Neural cell (in vitro differentiated cells): ENCODE data around the gene CLEC16A. TPM values are rescaled to one million over a fixed set of nuclear protein-coding genes. Genes with fewer than 3 reads are reported as not detected.

Experiments
- H2AFZ ChIP-seq: fragments of 200-600, 300-800 bp; sonication (generic), shearing (Covaris generic); 2 replicates; pipeline ENCODE4 v1.6.0; 2014; ENCODE audit warnings: low read depth, mild to moderate bottlenecking, antibody characterized with exemption, low read length, moderate library complexity
- H3F3A ChIP-seq: fragments of 200-600 bp; shearing (Covaris generic); 2 replicates; pipeline ENCODE4 v1.6.1; 2016; ENCODE audit warnings: mild to moderate bottlenecking, moderate library complexity, mixed read lengths, antibody characterized with exemption, low read length; ENCODE audit not compliant: insufficient read depth, poor library complexity, severe bottlenecking
- H3K27ac ChIP-seq: fragments of 200-600, 300-800 bp; sonication (generic), shearing (Covaris generic); 2 replicates; pipeline ENCODE4 v1.5.1; 2014; ENCODE audit warnings: mild to moderate bottlenecking, low read length, moderate library complexity
- H3K27me3 ChIP-seq: fragments of 300-800, 200-600 bp; sonication (generic), shearing (Covaris generic); 2 replicates; pipeline ENCODE4 v1.6.0; 2014; ENCODE audit warnings: mild to moderate bottlenecking, low read depth, low read length, moderate library complexity; ENCODE audit not compliant: insufficient read depth
- H3K36me3 ChIP-seq: fragments of 300-800, 200-600 bp; sonication (generic), shearing (Covaris generic); 2 replicates; pipeline ENCODE4 v1.5.1; 2014; ENCODE audit warnings: mild to moderate bottlenecking, antibody characterized with exemption, low read length, moderate library complexity; ENCODE audit not compliant: insufficient read depth
- H3K4me2 ChIP-seq: fragments of 300-800, 200-600 bp; sonication (generic), shearing (Covaris generic); 2 replicates; pipeline ENCODE4 v1.6.0; 2014; ENCODE audit warnings: mild to moderate bottlenecking, low read length
- H3K4me3 ChIP-seq: fragments of 300-800, 200-600 bp; sonication (generic), shearing (Covaris generic); 2 replicates; pipeline ENCODE4 v1.5.1; 2014; ENCODE audit warnings: mild to moderate bottlenecking, low read length, moderate library complexity
- H3K79me2 ChIP-seq: fragments of 200-600 bp; shearing (Covaris generic); replicated peaks from 2 replicates; pipeline ENCODE4 v1.6.0; 2014; ENCODE audit warnings: mild to moderate bottlenecking, low read length, moderate library complexity; ENCODE audit not compliant: insufficient read depth
- H3K9ac ChIP-seq: fragments of 300-800, 200-600 bp; sonication (generic), shearing (Covaris generic); 2 replicates; pipeline ENCODE4 v1.6.1; 2016; ENCODE audit warnings: mild to moderate bottlenecking, low read length, mixed read lengths
- H3K9me2 ChIP-seq: fragments of 200-600 bp; shearing (Covaris generic); 2 replicates; pipeline ENCODE4 v1.6.1; 2016; ENCODE audit warnings: mild to moderate bottlenecking, low read length, mixed read lengths; ENCODE audit not compliant: insufficient read depth
- H3K9me3 ChIP-seq: fragments of 200-600, 300-800 bp; sonication (generic), shearing (Covaris generic); 2 replicates; pipeline ENCODE4 v1.6.1; 2016; ENCODE audit warnings: mild to moderate bottlenecking, mixed run types, low read length, moderate library complexity, mixed read lengths
- H4K20me1 ChIP-seq: fragments of 200-600 bp; shearing (Covaris generic); 2 replicates; pipeline ENCODE4 v1.6.1; 2016; ENCODE audit warnings: mild to moderate bottlenecking, mixed run types; ENCODE audit not compliant: insufficient read depth
- CTCF ChIP-seq: fragments of 450-650 bp; IDR thresholded peaks from 2 replicates; pipeline ENCODE4 v1.5.1; 2014; ENCODE audit warnings: antibody characterized with exemption, mild to moderate bottlenecking, moderate library complexity; ENCODE audit not compliant: poor library complexity, severe bottlenecking
- EP300 ChIP-seq: fragments of 450-650 bp; conservative IDR thresholded peaks from 2 replicates; pipeline ENCODE4 v1.6.1; 2014; ENCODE audit warnings: antibody characterized with exemption, mild to moderate bottlenecking, moderate library complexity; ENCODE audit not compliant: poor library complexity, severe bottlenecking
- EZH2 ChIP-seq: fragments of 200-600, 300-800 bp; shearing (Covaris generic), sonication (generic); IDR thresholded peaks from 2 replicates; pipeline ENCODE4 v1.6.1; 2014; ENCODE audit warnings: antibody characterized with exemption, low read length, borderline replicate concordance, mild to moderate bottlenecking; ENCODE audit not compliant: insufficient read depth, poor library complexity, severe bottlenecking
- MXI1 ChIP-seq: fragments of 450-650 bp; conservative IDR thresholded peaks from 2 replicates; pipeline ENCODE4 v1.6.1; 2014; ENCODE audit warnings: antibody characterized with exemption, mild to moderate bottlenecking; ENCODE audit not compliant: poor library complexity, severe bottlenecking
- POLR2AphosphoS5 ChIP-seq: IDR thresholded peaks from 2 replicates; pipeline ENCODE4 v1.6.1; 2012
- RAD21 ChIP-seq: fragments of 450-650 bp; conservative IDR thresholded peaks from 2 replicates; pipeline ENCODE4 v1.6.1; 2014; ENCODE audit warnings: antibody characterized with exemption, mild to moderate bottlenecking, moderate library complexity
- SMC3 ChIP-seq: fragments of 450-650 bp; conservative IDR thresholded peaks from 2 replicates; pipeline ENCODE4 v1.6.1; 2014; ENCODE audit warnings: antibody characterized with exemption, mild to moderate bottlenecking, moderate library complexity; ENCODE audit not compliant: poor library complexity
- TAF1 ChIP-seq: IDR thresholded peaks from 2 replicates; pipeline ENCODE4 v1.6.1; 2012; ENCODE audit warnings: low read depth
- polyA plus RNA-seq: library from polyadenylated mRNA; depleted of rRNA; stranded (reverse); fragments of >200 nt; gene quantifications from 2 replicates; pipeline ENCODE4 v1.2.3, GENCODE V29; 2014
- TF ChIP-seq, protein P1 (sequence below): IDR thresholded peaks from 2 replicates; pipeline ENCODE4 v1.6.1; 2012; ENCODE audit warnings: borderline replicate concordance

The CLEC16A gene
- polyA plus RNA-seq, 1 donor from 2014 or later = 11.1 TPM

DNA sequence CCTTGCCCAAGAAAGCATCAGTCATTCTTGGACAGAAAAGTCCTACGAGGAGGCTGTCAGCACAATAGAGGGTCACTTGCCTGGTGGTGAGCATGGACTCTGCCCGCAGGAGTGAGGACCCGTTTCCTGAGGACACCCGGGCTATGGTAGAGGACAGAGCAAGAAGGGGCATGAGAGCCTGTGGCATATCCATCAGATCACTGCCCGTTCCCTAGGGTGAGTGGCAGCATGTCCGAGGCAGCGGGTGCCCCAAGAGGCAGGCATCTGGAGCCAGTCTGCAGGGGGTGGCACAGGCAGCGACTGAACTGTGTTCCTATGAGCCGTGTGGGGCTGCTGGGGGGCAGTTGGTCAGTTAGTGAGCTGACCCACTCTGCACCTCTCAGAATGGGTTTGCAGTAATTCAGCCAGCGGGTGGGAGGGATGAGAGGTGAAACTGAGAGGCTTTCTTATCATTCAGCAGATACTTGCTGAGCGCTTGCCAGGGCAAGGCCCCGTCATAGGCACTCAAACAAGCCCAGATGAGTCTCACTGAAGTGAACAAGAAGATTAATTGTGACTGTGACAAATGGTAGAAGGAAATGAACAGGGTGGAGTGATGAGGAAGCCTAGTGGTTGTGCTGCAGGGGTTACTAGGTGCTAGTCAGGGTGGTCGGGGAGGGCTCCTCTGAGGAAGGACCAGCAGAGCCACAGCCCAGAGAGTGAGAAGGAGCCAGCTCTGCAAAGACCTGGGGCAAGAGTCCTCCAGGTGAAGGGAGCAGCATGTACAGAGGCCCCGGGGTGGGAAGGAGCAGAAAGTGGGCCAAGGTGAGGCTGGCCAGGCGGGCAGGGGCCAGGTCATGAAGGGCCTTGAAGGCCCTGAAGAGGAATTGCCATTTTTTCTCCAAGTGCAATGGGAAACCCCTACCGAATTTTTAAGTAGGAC lies 87.9 kb downstream of the CLEC16A start:
- Histone ChIP-seq H3F3A (no peaks in the 10 kb centered on the region), H4K20me1 (no peaks in the 10 kb centered on the region), H3K27ac (no peak overlapping the region), H3K27me3 (no peaks in the 10 kb centered on the region), H3K9me3 (peaks cover 6% of the 10 kb centered on the region), H3K9ac (no peak overlapping the region), H3K36me3 (no peaks in the 10 kb centered on the region), H3K79me2 (no peaks in the 10 kb centered on the region), H3K9me2 (no peaks in the 10 kb centered on the region), H3K4me2 (no peak overlapping the region), H3K4me3 (no peak overlapping the region), H2AFZ (no peak overlapping the region)
- no peak for TF ChIP-seq MXI1
- no peak for TF ChIP-seq SMC3
- no peak for TF ChIP-seq EZH2

DNA sequence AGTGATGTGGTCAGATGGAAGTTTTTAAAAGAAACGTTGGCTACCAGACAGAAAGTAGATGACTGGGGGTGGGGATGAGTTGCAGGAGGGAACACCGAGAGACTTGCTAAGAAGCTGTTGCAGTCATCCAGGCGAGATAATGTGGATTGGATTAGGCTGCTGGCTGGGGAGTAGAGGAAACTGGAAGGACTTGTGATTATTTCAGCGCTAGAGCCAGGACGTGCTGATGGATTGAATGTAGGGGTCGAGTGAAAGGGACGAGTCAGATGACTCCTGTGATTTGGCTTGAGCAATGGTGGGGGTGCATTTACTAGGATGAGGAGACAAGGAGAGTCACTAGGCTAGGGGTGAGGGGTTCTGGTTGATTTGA lies 88.5 kb downstream of the CLEC16A start:
- TF ChIP-seq MXI1 (no peak), RAD21 (no peak), POLR2AphosphoS5 (no peak), EZH2 (no peak), EP300 (no peak), CTCF (no peak), TAF1 (no peak), SMC3 (no peak)
- TF ChIP-seq, protein P1, sequence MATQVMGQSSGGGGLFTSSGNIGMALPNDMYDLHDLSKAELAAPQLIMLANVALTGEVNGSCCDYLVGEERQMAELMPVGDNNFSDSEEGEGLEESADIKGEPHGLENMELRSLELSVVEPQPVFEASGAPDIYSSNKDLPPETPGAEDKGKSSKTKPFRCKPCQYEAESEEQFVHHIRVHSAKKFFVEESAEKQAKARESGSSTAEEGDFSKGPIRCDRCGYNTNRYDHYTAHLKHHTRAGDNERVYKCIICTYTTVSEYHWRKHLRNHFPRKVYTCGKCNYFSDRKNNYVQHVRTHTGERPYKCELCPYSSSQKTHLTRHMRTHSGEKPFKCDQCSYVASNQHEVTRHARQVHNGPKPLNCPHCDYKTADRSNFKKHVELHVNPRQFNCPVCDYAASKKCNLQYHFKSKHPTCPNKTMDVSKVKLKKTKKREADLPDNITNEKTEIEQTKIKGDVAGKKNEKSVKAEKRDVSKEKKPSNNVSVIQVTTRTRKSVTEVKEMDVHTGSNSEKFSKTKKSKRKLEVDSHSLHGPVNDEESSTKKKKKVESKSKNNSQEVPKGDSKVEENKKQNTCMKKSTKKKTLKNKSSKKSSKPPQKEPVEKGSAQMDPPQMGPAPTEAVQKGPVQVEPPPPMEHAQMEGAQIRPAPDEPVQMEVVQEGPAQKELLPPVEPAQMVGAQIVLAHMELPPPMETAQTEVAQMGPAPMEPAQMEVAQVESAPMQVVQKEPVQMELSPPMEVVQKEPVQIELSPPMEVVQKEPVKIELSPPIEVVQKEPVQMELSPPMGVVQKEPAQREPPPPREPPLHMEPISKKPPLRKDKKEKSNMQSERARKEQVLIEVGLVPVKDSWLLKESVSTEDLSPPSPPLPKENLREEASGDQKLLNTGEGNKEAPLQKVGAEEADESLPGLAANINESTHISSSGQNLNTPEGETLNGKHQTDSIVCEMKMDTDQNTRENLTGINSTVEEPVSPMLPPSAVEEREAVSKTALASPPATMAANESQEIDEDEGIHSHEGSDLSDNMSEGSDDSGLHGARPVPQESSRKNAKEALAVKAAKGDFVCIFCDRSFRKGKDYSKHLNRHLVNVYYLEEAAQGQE = no peak
- H3K9ac ChIP-seq = no peak overlapping the region
- no peak overlapping the region for H3K4me2 ChIP-seq
- H3K9me3 ChIP-seq = peaks cover 6% of the 10 kb centered on the region
- H3F3A ChIP-seq = no peaks in the 10 kb centered on the region
- no peaks in the 10 kb centered on the region for H3K79me2 ChIP-seq
- H3K27ac ChIP-seq = no peak overlapping the region
- no peak overlapping the region for H2AFZ ChIP-seq
- H3K36me3 ChIP-seq = no peaks in the 10 kb centered on the region
- H3K27me3 ChIP-seq = no peaks in the 10 kb centered on the region
- H3K4me3 ChIP-seq = no peak overlapping the region
- no peaks in the 10 kb centered on the region for H4K20me1 ChIP-seq
- H3K9me2 ChIP-seq = no peaks in the 10 kb centered on the region
